ENCODE data around the gene GPR21.

Gene GPR21

GRCh38 chr9:123067136-123067535 is 33.7 kb downstream of the GPR21 start:
- no peak for DNase-seq

GRCh38 chr9:123069010-123069481 is 35.6 kb downstream of the GPR21 start:
- DNase-seq: no peak

DNA sequence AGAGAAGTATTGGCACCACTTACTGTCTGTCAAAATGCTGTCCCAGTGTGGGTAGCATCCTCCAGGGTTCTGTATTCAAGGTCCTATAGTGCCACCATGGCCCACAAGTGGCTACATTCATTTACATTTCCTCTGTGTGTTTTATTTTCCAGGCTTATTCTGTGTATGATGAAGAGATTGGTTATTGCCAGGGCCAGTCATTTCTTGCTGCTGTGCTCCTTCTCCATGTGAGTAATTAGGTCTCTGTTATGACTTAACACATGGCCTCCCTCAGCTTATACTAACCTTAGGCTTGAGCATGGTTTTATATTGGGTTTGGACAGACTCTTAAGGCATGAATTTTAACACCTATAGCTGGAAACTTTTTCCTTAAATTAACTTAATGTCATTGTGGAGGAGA is 36.7 kb downstream of the GPR21 start:
- no peak for DNase-seq

- no peak for DNase-seq
Observed at GRCh38 chr9:123072407-123072995, 39.0 kb downstream of the GPR21 start.

- DNase-seq: no peak
Observed at GRCh38 chr9:123073441-123073840, 40.0 kb downstream of the GPR21 start.

DNA sequence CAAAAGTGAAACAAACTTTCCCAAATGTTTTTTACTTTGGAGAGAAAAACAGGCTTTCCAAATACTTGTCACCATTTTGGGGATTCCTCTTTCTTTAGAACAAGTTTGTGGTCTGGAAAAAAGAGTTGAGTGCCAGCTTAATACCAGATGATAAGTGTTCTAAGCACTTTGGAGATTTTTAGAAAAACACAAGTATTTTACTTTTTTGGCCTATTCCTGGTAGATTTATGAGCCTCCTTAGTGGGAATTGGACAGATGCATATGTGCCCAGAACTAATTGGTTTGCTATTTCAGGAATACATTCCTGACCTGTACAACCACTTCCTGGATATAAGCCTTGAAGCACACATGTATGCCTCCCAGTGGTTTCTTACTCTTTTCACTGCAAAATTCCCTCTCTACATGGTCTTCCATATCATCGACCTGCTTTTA is 40.5 kb downstream of the GPR21 start:
- no peak for DNase-seq

- DNase-seq: no peak
Observed at GRCh38 chr9:123074628-123075027, 41.2 kb downstream of the GPR21 start.

DNA sequence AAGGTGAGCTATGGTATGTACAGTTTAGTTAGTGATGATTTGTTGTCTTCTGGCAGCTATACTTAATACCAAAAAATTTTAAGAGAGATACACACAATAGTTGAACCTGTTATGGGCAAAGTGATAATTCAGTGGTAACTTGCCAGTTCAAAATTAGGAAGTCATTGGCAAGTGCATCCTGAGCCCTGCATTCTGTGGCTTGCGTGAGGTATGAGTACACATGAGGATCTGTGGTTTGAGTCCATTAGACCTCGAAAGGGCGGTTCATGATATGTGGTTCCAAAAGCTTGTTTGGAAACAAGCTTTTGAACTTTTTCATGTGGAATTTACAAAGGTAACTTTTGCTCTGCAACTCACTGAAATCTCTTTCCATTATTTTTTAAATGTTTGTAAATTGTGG is 47.0 kb downstream of the GPR21 start:
- DNase-seq: no peak

DNA sequence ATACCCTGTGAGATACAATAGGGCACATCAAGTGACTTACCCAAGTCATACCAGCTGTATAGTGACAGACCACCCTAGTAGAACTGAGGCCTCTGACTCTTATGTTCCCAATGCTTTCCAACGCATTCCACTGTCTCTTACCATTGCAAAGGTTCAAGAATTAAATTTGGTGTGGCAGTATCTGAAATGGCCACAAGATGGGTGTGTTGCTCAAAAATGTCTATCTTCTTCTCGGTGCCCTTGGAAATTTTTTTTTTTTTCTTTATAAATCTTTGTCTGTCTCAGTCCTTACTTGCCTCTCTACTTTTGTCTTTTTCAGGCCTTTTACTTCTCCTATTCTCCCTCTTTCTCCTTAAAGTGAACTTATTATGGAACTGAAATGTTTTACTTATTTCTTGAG is 48.4 kb downstream of the GPR21 start:
- peak; percentile 74 for DNase-seq

- no peak for DNase-seq
Observed at GRCh38 chr9:123083680-123084079, 50.2 kb downstream of the GPR21 start.

GRCh38 chr9:123084256-123084655 is 50.8 kb downstream of the GPR21 start:
- no peak for DNase-seq
